GM23248 (cell line): ENCODE data around the gene OCIAD1.
"Not testable (repeated sequence)": the region's sequence is repeated elsewhere in the genome, so short reads cannot be mapped to it uniquely, and the experiment has no call there.

Source experiments
- EZH2 ChIP-seq: fragments of 200-600 bp; sonication (generic); IDR thresholded peaks from 2 replicates; pipeline ENCODE4 v1.6.1; 2018; ENCODE audit warnings: antibody characterized with exemption, mild to moderate bottlenecking; ENCODE audit not compliant: insufficient read depth, poor library complexity, severe bottlenecking
- EZH2phosphoT487 ChIP-seq: fragments of 200-600 bp; sonication (generic); IDR thresholded peaks from 2 replicates; pipeline ENCODE4 v1.6.1; 2018; ENCODE audit warnings: antibody characterized with exemption, moderate library complexity, mild to moderate bottlenecking, low read depth; ENCODE audit not compliant: insufficient read depth

GRCh38 chr4:48889750-48890149 lies 58.9 kb downstream of the OCIAD1 start:
- TF ChIP-seq EZH2, EZH2phosphoT487: not testable (repeated sequence)
